ENCODE measurements around the gene PTK7.
"Not testable (repeated sequence)": the region's sequence is repeated elsewhere in the genome, so short reads cannot be mapped to it uniquely, and the experiment has no call there.

Gene PTK7

DNA sequence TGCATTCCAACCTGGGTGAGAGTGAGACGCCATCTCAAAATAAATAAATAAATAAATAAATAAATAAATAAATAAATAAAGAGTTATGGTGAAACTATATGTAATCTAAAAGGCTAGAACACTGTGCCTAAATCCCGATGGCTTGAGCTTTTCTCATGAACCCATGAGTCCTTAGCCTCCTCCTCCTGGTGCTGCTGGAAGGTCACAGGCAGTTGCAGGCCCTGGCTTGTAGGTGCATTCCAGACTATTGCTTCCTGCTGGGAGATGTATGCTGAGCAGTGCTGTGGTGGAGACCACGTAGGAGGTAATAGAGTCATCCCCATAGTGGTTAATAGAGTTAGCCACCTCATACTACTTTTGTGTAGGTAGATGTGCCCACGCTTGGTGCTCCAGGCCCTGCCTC lies 12.5 kb downstream of the PTK7 start:
- DNase-seq, result no peak

DNA sequence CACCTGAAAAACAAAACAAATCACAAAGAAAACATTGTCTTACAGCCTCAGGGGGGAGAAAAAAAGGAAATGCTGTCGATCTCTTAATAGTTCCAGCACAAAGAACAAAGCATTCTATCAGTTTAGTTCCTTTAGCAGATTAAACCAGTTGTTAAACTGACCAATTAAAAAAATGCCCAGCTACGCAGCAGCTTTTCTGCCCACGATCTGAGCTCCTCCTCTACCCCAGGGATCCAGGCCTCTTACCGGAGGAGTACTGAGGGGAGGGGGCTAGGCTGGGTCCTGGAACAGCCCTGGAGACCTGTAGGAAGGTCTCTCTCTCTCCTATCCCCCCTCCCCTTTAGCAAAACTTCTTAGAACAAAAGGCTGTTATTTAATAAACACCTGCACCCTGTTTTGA lies 13.4 kb downstream of the PTK7 start:
- DNase-seq, result no peak

DNA sequence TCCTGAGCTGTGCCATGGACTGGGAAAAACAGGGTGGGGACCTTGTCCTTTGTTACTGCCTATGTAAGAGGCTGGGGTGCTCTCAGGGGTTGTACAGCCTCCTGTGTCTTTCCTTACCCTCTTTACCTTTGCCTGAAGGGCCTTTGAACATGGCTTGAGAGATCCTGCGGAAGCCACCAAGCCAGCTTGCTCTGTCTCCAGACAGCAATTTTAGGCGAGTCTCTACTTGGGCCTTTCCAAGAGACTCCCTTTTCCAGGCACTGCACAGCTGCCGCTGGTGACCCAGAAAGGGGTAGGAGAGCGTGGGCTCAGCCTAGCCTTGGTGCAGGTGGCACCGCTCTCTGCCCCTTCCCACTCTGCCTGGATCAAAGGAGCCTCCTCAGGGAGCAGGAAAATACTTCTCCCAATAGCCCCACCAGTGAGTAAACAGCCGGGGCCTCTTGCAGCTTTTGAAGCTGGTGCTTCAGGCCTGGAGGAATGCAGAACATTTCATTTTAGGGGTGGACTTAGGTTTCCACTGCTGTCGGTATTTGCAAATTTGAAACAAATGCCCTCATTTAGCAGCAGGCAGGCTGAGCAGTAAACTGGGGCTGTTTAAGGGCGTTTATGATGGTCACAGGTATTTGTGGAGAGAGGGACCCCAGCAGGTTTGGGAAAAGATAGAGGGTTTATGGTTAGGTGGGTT lies 13.9 kb downstream of the PTK7 start:
- no peak for DNase-seq

DNA sequence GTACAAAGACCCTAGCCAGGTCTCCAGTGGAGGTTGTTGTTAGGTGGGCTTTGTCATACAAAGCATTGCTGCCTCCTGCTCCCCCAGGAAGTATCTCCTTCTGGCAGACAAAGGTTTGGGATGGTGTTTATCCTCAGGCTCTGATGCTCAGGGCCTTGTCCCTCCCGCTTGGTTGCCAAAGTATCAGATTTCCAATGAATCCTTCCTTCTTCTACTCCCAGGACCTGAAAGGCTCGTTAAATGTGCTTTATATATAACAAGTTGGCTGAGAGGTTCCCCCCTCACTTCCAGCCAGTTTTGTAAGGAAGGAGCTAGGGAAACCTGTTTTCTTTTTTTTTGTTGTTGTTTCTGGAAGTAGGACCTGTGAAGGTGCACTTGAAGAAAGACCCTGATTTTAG lies 14.4 kb downstream of the PTK7 start:
- DNase-seq, result peak; percentile 7

DNA sequence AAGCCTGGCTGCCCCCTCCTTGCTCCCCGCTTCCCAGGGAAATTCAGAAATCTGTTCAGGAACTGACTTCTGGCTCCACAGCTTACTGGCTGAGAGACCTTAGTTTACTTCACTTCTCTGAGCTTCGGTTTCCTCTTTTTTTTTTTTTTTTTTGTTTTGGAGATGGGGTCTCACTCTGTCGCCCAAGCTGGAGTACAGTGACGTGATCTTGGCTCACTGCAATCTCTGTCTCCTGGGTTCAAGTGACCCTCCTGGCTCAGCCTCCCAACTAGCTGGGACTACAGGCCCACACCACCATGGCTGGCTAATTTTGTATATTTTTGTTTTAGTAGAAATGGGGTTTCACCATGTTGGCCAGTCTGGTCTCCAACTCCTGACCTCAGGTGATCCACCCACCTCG lies 14.9 kb downstream of the PTK7 start:
- no peak for DNase-seq

DNA sequence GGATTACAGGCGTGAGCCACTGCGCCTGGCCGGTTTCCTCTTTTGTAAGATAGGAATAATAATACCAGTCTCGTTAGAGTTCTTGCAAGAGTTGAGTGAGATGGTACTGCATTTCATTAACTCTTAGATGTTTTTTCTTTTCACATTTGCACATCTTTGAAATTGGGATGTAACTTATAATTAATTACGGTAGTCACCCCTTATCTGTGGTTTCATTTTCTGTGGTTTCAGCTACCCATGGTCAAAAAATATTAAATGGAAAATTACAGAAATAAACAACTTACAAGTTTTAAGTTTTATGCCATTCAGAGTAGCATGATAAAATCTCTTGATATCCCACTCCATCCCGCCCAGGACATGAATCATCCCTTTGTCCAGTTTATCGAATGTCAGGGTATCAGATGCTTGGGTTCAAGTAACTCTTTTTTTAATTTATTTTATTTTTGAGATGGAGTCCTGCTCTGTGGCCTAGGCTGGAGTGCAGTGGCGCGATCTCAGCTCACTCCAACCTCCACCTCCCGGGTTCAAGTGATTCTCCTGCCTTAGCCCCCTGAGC lies 15.4 kb downstream of the PTK7 start:
- no peak for DNase-seq

DNA sequence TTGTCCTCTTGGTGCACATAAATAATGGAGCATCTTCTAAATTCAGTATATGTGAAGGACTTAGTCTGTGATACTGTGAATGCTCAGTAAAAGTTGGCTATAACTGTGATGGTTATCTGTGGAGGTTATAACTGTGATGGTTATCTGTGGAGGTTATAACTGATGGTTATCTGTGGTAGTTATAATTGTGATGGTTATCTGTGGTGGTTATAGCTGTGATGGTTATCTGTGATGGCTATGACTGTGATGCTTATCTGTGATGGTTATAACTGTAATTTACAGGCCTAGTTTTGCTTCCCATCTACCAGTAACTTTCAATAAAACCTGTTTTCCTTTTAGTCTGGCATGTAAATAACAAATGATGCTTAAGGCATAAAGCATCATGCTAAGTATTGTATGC lies 16.5 kb downstream of the PTK7 start:
- no peak for DNase-seq

DNA sequence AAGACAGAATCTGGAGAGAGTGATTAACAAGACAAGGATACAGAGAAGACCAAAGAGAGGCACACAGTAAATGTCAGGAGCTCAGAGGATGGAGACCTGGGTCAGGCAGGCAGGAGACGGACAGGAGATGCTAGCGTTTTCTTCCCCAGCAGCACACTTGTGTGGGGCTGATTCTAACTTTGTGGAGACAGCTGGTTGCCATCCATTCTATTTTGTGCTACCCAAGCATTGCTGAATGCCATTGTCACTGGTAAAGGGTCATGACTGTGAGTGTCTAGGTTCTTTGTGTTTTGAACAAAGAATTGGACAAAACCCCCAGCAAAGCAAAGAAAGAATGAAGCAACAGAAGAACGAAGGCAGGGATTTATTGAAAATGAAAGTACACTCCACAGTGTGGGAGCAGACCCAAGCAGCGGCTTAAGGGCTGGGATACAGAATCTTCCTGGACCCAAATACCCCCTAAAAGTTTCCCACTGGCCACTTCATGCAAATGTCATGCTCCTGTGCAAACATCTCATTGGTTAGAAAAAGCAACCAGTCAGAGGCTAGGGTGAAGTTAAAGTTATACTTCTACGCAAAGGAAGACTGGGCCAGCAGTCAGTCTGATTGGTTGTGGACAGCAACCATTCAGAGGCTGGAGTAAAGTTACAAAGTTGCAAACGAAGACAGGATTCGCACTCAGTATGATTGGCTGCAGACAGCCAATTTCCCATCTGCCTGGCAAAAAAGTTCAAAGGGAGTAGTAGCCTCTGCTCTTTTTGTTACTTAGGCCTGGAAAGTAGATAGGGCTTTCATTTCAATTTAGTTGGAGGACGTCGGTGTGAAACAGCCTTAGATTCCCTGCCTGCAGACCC lies 17.5 kb downstream of the PTK7 start:
- no peak for DNase-seq

DNA sequence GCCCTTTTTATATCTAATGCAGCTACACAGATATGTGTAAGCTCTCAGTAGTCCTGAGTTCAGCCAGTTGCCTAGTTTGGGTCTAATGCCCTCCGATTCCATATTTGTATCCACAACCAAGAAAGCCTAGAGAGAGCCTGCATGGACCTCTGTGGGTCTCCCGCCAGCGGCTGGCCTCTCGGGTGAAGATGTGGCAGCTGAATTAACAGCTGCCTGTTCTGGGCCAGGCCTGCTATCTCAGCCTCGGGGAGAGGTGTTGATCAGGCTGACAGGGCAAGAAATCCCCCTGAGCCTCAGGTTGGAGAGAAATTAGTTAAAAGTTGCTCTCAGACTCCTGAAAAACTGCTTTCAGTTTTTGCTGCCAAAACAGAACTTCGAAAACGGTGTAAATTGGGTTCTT lies 19.8 kb downstream of the PTK7 start:
- DNase-seq, result no peak

DNA sequence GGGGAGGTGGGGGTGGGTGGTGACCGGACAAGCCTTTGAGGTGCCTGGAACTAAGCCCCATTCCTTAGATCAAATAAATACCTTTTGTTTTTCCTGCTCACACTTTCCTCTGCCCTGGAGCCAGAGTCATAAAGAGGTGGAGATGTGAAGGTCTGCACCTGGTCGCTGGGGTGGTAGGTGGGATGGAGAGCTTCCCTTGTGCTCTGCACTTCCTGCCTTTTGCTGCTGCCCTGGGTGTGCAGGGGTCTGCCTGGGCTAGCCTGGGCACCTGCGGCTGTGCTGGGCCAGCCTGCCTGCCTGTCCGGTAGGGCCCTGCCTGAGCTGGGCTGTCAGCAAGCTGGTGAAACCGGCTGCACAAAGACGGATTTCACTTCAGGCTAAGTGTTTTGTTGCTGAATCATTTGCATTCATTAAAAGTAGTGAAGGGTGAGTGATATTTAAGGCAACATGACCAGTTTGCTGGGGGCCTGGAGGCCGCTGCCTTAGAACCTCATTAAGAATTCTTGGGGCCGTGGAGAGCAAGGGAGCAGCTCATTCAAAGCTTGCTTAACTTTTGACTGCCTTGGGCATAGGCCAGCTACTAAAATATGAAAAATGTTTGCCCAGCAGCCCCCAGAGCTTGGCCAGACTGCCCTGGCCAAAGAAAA lies 20.5 kb downstream of the PTK7 start:
- no peak for DNase-seq

DNA sequence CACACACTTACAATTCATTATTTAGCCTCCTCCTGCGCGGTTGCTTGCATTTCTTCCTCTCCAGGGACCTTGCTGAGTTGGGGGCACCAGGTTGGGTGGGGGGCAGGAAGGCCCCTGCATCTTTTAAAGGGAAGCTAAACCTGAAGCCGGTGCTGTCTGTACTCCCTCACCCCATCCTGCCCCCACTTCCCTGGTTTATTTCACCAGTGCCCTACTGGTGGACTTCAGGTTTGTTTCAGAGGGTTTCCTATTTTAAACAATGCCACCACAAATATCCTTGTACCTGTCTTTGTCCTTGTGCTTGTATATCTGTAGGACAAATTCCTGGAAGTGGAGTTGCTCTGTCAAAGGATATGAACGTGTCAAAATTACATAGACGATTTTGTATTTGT lies 21.0 kb downstream of the PTK7 start:
- DNase-seq, result no peak

DNA sequence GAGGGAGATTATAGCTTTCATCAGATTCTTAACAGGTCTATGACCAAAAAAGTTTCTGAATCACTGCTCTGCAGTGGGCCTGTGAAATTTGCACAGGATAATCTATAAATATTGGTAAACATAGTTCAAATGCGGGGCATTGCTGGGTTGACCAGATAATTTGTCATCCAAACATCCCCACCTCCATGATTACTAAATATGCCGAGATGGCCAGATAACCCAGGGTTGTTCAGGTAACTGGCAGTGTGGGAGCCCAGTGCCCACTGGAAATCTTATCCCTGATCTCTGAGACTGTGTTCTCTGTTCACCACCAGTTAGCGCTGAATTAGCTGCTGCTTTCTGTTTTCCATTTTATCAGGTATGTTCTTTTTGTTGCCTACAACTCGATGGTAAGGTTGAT lies 21.4 kb downstream of the PTK7 start:
- DNase-seq, result no peak

DNA sequence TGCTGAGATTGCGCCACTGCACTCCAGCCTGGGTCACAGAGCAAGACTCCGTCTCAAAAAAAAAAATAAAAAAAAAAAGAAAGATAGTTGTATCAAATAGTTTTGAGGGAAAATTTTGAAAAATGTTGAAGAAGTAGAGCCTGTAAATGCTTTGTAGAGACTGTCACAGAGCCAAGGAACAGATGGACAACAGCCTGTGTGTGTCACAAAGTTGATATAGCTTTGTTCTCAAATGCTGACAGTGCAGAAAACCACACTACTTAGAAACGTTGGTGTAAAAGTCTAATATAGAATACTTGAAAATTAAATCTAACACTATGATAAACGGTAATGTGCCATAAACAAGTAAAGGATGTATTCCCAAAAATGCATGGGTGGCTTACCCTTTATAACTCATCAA lies 25.4 kb downstream of the PTK7 start:
- DNase-seq, result no peak

DNA sequence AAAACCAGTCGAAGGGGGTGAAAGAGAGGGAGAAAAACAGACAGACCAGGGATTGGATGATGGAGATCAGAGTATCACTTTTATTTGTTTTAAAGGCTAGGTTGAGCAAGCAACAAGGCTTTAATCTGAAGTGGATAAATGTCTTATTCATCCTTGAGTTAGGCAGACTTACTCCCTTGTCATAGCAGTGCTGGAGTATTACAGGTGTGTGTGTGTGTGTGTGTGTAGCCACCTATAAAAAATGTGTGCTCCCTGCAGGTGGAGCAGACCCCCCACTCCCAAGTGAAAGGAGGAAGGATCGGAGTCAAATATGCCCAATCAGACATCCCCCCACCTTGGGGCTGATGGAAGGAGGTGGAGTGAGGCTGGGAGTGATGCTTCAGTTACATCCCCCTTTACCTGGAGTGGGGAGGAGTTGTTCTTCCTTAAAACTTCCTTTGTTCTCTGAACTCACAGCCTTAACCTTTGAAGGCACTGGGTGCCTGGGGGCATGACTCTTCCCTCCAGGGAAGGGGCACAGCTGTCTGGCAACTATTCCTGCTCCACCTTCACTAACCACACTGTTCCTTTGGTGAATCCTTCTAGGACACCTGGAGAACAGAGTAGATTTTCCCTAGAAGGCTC lies 27.3 kb downstream of the PTK7 start:
- DNase-seq, result no peak

DNA sequence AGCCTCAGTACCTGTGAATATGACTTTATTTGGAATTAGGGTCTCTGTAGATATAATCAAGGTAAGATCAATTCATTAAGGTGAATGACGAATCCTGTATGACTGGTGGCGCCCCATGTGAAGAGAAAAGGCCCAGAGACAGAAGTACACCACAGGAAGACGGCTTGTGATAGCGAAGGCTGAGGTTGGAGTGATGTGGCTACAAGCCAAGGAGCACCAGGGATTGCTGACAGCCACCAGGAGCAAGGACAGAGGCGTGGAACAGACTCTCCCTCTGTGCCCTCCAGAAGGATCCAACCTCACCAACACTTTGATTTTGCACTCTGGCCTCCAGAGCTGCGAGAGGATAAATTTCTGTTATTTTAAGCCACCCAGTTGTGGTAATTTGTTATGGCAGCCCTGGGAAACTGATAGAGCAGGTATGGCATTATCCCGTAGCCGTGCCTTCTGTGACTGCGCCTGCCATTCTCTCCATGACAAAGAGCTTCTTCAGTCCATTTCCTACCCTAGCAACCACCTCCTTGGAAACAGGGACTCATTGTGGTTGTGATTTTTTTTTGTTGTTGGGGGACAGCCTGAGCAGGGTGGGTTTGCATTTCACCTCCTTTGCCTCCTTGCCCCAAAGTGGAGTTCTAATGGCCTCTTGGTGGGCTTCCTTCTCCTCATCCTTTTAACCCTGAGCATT lies 29.6 kb downstream of the PTK7 start:
- DNase-seq, result no peak

DNA sequence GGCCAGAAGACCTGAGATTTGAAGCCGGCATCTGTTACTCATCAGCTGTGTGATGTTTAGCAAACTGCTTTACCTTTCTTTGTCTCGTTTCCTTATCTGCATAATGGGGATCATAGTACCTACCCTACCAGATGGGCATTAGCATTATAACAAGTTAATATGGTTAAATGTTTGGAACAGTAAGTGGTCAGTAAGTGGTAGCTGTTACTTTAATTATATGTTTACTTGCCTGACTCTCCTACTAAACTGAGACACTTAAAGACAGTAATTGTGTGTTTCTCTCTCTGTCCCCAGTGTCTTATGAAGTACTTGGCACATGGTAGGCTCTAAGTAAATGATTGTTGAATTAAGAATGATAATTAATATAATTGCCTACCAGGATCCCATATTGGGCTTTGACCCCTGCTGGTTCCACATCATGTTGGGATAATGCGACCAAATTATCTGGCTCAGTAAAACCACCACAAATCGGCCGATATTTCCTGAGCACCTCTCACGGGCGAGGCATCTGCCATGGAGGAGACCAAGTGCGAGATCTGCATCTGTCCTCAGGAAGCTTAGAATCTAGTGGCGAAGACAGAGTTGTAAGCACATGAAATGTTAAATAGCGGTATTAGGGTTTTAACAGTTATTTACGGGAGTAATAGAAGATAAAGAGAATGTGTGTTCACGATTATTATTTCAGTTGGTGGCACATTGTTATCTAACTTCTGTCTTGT lies 31.4 kb downstream of the PTK7 start:
- no peak for DNase-seq

DNA sequence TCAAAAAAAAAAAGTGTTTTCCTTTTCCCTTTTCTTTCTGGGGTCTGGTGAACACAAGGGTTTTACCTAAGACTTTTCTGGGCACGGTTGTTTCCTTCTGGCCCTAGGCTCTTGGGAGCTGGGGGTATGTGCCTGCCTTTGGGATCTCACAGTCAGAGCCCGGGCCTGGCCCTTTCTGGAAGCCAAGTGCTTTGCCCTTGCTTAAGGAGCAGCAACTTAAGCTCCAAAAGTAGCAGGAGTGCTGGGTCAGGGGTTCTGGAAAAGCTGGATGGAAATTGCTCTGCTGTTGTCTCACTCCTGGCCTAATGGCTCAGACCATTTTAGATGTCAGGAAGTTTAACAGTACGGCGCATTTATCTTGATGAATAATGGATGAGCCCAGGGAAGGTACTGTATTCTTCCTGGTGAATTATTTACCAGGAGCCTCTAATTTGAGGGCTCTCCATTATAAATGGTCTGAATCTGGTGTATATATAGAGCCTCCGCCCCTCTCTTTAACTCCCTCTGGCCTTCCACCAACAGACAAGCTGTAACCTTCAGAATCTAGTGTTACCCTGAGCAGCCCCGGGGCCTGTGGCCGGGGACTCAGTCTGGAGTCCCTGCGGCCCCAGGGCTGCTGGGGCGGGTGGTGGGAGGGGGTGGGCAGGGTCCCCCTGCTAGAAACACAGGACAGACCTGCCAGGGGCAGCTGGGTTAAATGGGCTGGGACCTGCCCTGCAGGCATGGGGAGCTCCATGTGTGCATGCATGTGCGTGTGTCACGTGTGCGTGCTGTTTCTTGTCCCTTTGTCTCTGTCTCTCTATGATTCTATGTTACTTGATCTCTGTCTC lies 37.5 kb downstream of the PTK7 start:
- no peak for DNase-seq

DNA sequence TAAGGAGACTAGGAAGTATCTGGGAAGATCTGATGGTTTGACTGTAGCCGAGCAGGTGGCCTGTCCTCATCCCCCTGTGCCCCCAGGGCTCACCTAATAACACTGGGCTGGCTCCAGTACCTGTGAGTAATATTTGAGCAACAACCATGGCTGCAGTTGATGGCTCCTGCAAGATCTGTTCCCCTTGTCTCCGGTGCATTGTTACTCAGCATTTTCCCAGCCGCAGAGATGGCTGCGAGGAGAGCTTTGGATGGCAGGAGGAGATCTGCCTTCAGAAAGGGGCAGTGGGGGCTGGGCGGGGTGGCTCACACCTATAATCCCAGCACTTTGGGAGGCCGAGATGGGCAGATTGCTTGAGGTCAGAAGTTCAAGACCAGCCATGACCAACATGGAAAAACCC lies 39.3 kb downstream of the PTK7 start:
- DNase-seq, result no peak

DNA sequence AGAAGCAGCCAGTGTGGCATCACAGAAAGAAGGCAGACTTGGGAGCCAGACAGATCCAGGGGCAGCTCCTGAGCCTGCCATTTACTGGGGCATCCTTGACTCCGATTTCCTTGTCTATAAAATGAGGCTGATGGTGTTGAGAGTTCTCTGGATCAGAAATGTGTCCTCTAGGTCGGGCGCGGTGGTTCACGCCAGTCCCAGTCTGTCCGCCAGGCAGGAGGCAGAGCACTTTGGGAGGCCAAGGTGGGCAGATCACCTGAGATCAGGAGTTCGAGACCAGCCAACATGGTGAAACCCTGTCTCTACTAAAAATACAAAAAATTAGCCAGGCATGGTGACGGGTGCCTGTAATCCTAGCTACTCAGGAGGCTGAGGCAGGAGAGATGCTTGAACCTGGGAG lies 41.4 kb downstream of the PTK7 start:
- not testable (repeated sequence) for DNase-seq

DNA sequence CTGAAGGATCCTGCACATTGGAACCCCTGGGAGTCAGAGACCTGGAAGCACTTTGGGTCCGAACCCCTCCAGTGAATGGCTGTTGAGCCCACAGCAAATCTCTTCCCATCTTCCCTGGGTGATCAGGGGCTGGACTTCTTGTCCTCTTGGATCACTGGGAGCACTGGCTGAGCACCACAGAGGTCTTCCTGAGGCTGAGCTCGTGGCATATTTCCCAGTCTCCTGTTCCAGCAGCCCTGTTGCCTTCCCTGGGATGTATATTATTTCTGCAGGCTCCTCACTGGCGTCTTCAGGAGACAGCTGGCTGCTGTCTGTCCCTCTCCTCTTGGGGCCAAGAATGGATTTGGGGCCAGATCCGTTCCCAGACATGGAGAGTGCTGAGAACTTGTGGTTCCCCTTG lies 43.4 kb downstream of the PTK7 start:
- no peak for DNase-seq

DNA sequence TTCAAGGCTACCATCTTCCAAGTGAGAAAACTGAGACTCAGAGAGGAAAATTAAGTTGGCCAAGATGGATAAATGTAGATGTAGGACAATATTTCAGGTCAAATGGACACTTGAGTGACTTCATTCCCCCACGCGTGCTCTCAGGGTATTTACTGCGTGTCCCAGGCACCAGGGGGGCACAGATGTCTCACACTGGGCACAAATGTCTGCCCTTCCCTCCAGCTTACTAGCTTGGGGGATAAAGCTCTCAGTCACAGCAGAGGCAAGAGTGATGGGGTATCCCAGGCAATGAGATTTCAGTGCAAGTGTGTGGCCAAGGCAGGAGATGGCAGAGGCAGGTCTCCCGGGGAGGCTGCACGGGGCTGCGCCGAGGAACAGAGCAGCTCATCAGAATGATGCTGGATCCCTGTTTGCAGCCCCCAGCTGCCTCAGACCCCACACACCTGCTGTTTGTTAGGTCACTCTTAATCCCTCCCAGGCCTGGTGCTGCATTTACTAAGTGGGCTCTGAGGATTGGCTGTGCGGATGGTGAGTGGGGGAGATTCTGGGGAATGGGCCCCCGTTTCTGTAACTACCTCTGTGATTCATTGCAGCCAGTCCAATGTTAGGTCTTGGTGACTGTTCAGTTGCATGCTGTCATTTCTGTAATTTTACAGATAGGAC lies 44.1 kb downstream of the PTK7 start:
- DNase-seq, result no peak
